ENCODE results near the gene ZKSCAN4. TPM values are rescaled to one million over a fixed set of nuclear protein-coding genes. Genes with fewer than 3 reads are reported as not detected.
A peak's percentile ranks its signal among the peaks of the same experiment; 100 is the strongest.

ZKSCAN4 gene
- total RNA-seq, 2 donors from 2014 or later, result 2.3 to 3.1 TPM

GRCh38 chr6:28257042-28257441 is 5.0 kb upstream of the ZKSCAN4 start:
- intact Hi-C loops (cut with DNase I), result no loop called here
- DNase-seq (no peak), ATAC-seq (no peak)

- intact Hi-C loops (cut with DNase I), result no loop called here
- DNase-seq (no peak), ATAC-seq (no peak)
These were observed 2.1 kb upstream of the ZKSCAN4 start for GRCh38 chr6:28254121-28254519.

DNA sequence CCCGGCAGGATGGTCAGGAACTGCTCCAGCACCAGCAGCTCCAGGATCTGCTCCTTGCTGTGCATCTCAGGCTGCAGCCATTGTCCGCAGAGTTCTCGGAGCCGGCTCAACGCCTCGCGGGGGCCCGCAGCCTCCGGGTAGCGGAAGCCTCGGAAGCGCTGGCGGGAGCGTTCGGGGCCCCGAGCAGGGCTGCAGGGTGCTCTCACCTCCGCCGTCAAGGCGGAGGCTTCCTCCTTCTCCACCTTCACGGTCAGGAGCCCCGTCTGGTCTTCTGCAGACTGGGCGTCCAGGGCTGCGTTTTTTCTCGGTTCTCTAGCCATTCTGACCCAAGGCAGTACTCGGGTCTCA is 434 bp downstream of the ZKSCAN4 start:
- no peak for DNase-seq
- intact Hi-C loops (cut with DNase I), result no loop called here
- peak; percentile 18 to 53 for ATAC-seq

DNA sequence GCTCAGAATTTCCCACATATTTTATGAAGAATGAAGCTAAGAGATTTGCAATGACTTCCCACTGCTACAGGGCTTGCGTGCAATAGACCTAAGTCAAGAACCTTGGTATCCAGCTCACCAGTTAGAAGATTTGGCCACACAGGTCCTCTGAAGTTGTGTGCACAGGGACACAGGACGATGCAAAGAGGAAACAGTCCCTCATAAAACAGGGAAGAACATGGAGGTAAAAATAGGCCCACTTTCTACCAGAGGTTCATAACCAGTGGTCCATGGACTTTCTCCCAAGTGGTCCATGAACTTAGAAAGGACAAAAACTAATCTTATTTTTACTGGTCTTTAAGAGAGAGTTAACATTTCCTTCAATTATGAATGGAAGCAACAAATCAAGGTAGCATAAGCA is 1.3 kb downstream of the ZKSCAN4 start:
- intact Hi-C loops (cut with DNase I), result no loop called here
- DNase-seq (no peak), ATAC-seq (no peak)

GRCh38 chr6:28248916-28249315 is 3.2 kb downstream of the ZKSCAN4 start:
- intact Hi-C loops (cut with DNase I), result no loop called here
- ATAC-seq, result no peak
- no peak for DNase-seq

- intact Hi-C loops (cut with DNase I), result no loop called here
- ATAC-seq (no peak), DNase-seq (no peak)
These were observed 6.7 kb downstream of the ZKSCAN4 start for GRCh38 chr6:28245206-28245941.

- intact Hi-C loops (cut with DNase I), result no loop called here
- ATAC-seq, result no peak
- no peak for DNase-seq
These were observed 8.1 kb downstream of the ZKSCAN4 start for GRCh38 chr6:28243946-28244345.

GRCh38 chr6:28240471-28240870 is 11.6 kb downstream of the ZKSCAN4 start:
- intact Hi-C loops (cut with DNase I), result no loop called here
- ATAC-seq (no peak), DNase-seq (no peak)

DNA sequence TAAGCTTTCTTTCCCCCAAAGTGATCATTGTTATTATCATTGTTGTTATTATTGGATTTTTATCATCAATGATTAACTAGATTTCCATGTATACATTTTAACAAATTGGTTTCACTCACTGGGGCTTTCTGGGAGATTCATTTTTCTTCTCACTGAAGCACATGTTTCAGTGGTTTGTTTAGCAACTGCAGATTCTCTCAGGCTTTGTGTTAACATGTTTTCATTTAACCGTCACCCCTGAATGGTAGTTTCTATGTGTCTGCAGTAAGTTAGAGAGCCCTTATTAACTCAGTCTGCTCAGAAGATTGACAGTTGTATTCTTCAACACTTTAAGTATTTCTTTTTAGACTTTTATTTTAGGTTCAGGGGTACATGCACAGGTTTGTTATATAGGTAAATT is 12.4 kb downstream of the ZKSCAN4 start:
- ATAC-seq (no peak), DNase-seq (no peak)
- intact Hi-C loops (cut with DNase I), result no loop called here

DNA sequence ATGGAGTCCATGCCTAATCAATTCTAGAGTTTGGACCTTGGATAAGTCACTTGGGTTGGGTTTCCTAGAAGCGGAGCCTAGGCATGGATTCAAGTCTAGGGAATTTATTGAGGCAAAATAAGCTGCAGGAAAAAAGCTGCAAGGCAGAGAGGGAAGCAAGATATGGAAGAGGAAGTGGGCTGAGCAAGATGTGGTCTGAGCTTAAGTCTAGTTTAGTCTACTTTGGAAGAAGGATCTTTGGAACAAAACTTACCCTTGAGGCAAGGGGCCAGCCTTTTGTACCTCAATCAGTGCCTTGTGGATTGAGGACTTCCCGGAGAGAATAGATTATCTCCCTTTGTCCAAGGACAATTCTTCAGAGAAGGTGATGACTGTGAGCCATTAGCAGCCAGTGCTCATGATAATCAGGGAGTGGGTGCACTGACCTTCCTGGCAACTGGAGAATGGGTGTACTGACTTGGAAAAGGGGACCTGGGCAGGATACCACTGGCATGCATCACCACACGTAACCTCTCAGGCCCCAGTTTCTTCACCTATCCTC is 16.1 kb downstream of the ZKSCAN4 start:
- ATAC-seq (no peak), DNase-seq (no peak)
- intact Hi-C loops (cut with DNase I), result no loop called here

GRCh38 chr6:28232785-28233184 is 19.3 kb downstream of the ZKSCAN4 start:
- DNase-seq (no peak), ATAC-seq (no peak)
- intact Hi-C loops (cut with DNase I), result no loop called here

GRCh38 chr6:28226460-28226859 is 25.6 kb downstream of the ZKSCAN4 start:
- intact Hi-C loops (cut with DNase I), result no loop called here
- ATAC-seq (no peak), DNase-seq (no peak)

- DNase-seq (peak; percentile 92), ATAC-seq (peak; percentile 98 to 100)
- intact Hi-C loops (cut with DNase I), result no loop called here
These were observed 26.8 kb downstream of the ZKSCAN4 start, which contains the start of gene ZSCAN9 for GRCh38 chr6:28225056-28225834. ZSCAN9 (plus strand) TSS chr6:28225275; CDS start chr6:28227085, 1,810 bp downstream.

- DNase-seq (no peak), ATAC-seq (no peak)
- intact Hi-C loops (cut with DNase I), result no loop called here
These were observed 27.7 kb downstream of the ZKSCAN4 start for GRCh38 chr6:28224131-28225055.

- intact Hi-C loops (cut with DNase I), result no loop called here
- ATAC-seq (no peak), DNase-seq (no peak)
These were observed 31.6 kb downstream of the ZKSCAN4 start for GRCh38 chr6:28220257-28221133.

DNA sequence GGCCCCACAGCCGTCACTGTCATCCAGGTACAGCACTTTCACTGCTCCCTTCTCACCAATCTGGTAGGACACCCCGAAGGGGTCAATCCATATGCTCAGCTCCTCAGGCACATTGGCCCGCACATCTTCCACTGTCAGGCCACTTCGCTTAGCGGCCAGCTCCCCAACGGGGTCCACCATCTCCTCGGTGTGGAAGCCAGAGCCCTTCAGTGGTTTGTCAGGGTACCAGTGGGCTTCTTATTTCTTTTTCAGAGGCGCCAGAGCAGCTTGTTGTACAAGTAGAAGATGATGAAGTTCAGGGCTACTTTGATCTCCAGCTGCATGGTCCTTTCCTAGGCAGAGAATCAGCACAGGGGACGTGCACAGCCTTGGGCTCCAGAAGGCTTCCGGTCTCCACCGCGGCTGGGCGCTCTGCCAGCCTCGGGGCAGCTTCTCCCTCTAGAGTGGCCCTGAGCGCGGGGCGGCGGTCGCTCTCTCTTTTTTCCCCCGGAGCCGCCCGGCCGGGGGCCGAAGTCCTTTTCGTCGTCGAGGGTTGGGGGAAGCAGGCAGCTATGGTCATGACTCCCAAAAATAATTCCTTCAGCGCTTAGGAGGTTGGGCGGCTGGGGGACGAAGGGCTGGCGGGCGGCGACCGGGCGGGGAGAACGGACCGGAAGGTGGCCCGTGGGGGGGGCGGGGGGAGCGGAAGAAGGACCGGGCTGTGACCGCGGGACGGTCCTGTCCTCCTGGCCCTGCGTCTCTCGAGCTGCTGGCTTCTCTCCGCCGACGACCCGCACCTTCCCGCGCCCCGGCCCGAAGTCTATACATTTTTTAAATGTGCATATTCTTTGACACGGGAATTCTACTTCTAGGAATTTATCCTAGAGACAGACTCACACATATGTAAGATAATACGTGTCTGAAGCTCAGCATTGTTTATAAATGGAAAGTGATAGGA is 33.5 kb downstream of the ZKSCAN4 start:
- ATAC-seq, result peak; percentile 94 to 96
- DNase-seq, result peak; percentile 84
- intact Hi-C loops (cut with DNase I), result no loop called here

GRCh38 chr6:28217890-28218289 is 34.2 kb downstream of the ZKSCAN4 start:
- ATAC-seq, result no peak
- DNase-seq, result no peak
- intact Hi-C loops (cut with DNase I), result no loop called here
